AG04450 (cell line): ENCODE measurements around the gene PSAT1. TPM values are rescaled to one million over a fixed set of nuclear protein-coding genes. Genes with fewer than 3 reads are reported as not detected.

ENCODE experiments used
- CTCF ChIA-PET: fragments of 300-600, 350-600 bp; formaldehyde crosslinking; extraction: SDS; loops from one replicate; lab custom pipeline; 2022; ENCODE audit warnings: antibody characterized with exemption, inconsistent platforms; lab: Charles Lee
- POLR2A ChIA-PET: fragments of 350-600 bp; formaldehyde crosslinking; extraction: SDS; loops from one replicate; lab custom pipeline; 2021; ENCODE audit warnings: antibody characterized with exemption, inconsistent platforms; lab: Yijun Ruan, JAX
- DNase-seq: peaks from one replicate; pipeline ENCODE4 v3.0.0-alpha.2; 2011; ENCODE audit warnings: low read depth, low spot score
- H3K27ac ChIP-seq: one replicate; pipeline ENCODE4 v1.5.1; 2012; ENCODE audit warnings: low read depth, low read length, control low read depth
- H3K27me3 ChIP-seq: one replicate; pipeline ENCODE4 v1.6.0; 2012; ENCODE audit warnings: low read length; ENCODE audit not compliant: control insufficient read depth, insufficient read depth
- H3K4me3 ChIP-seq: 2 replicates; pipeline ENCODE4 v1.5.1; 2011; ENCODE audit warnings: mild to moderate bottlenecking, low read depth, low read length, control low read depth
- H3K9me3 ChIP-seq: 2 replicates; pipeline ENCODE4 v1.5.1; 2012; ENCODE audit warnings: low read length; ENCODE audit not compliant: control insufficient read depth, insufficient read depth
- CTCF ChIP-seq: IDR thresholded peaks from 2 replicates; pipeline ENCODE4 v1.5.1; 2011; ENCODE audit warnings: low read depth, low read length, control low read depth, inconsistent platforms
- polyA plus RNA-seq: library from polyadenylated mRNA; depleted of rRNA; stranded (reverse); fragments of >200 nt; gene quantifications from 2 replicates; pipeline ENCODE4 v1.2.3, GENCODE V29; 2011

Gene PSAT1
- polyA plus RNA-seq, 1 experiment, result 271 TPM

GRCh38 chr9:78289474-78289873 is 7.5 kb upstream of the PSAT1 start:
- DNase-seq, result no peak
- H3K9me3 ChIP-seq, result no peaks in the 10 kb centered on the region
- no peak overlapping the region for H3K4me3 ChIP-seq
- no peaks in the 10 kb centered on the region for H3K27me3 ChIP-seq
- TF ChIP-seq CTCF, result no peak
- H3K27ac ChIP-seq, result no peak overlapping the region
- ChIA-PET CTCF (interaction anchor here (0.7 kb wide), 1 partner anchor 172 kb away, joined by 3 read pairs; no protein-coding TSS in a partner anchor), POLR2A (no interaction called here)

GRCh38 chr9:78291240-78291925 is 5.5 kb upstream of the PSAT1 start:
- Histone ChIP-seq H3K9me3 (no peaks in the 10 kb centered on the region), H3K27ac (no peak overlapping the region), H3K4me3 (no peak overlapping the region), H3K27me3 (no peaks in the 10 kb centered on the region)
- DNase-seq, result no peak
- CTCF ChIA-PET, result no interaction called here
- POLR2A ChIA-PET, result no interaction called here
- no peak for TF ChIP-seq CTCF

GRCh38 chr9:78292026-78292425 is 4.9 kb upstream of the PSAT1 start:
- TF ChIP-seq CTCF, result no peak
- Histone ChIP-seq H3K27me3 (no peaks in the 10 kb centered on the region), H3K4me3 (no peak overlapping the region), H3K9me3 (peaks cover under 1% of the 10 kb centered on the region; the same call in 1 of the 2 replicates), H3K27ac (no peak overlapping the region)
- ChIA-PET CTCF (no interaction called here), POLR2A (no interaction called here)
- no peak for DNase-seq

GRCh38 chr9:78292716-78293497 is 4.0 kb upstream of the PSAT1 start:
- H3K9me3 ChIP-seq, result peaks cover 5% of the 10 kb centered on the region; the same call in 1 of the 2 replicates
- CTCF ChIA-PET, result interaction anchor here (0.9 to 1.1 kb wide), 2 partner anchors 43 to 172 kb away, joined by 5 to 6 read pairs; no protein-coding TSS in a partner anchor
- no peak for DNase-seq
- H3K27me3 ChIP-seq, result no peaks in the 10 kb centered on the region
- POLR2A ChIA-PET, result no interaction called here
- H3K4me3 ChIP-seq, result no peak overlapping the region
- no peak for TF ChIP-seq CTCF
- no peak overlapping the region for H3K27ac ChIP-seq
